Stimulated activated naive B cell treated with anti-CD40 and anti-IgM and Interleukin-4, amounts not matched to agents 10 μg/mL and 1 μg/mL and 100 μg/mL, for 72 hours (primary cell): ENCODE results near the gene PIGA.
A peak's percentile ranks its signal among the peaks of the same experiment; 100 is the strongest.

Source experiments
- ATAC-seq, 2 donors: fragments of 150-1000 bp; cut with Tn5 transposase; replicated peaks; 2 replicates each; pipeline ENCODE4 v1.10.0; 2021; ENCODE audit warnings: moderate library complexity in 1 of 2
- DNase-seq: peaks from one replicate; pipeline ENCODE4 v3.0.0; 2021
- H3K27ac Mint-ChIP-seq: one replicate; pipeline ENCODE4 v1.8.0; 2022; ENCODE audit warnings: mild to moderate bottlenecking, mixed read lengths
- H3K27me3 Mint-ChIP-seq, 2 donors: one replicate each; pipeline ENCODE4 v1.8.0; 2022; ENCODE audit warnings: mixed read lengths in 2 of 2
- H3K36me3 Mint-ChIP-seq, 2 donors: one replicate each; pipeline ENCODE4 v1.8.0; 2022; ENCODE audit warnings: mixed read lengths in 2 of 2, mild to moderate bottlenecking in 1 of 2
- H3K4me1 Mint-ChIP-seq, 2 donors: one replicate each; pipeline ENCODE4 v1.8.0; 2022; ENCODE audit warnings: mixed read lengths in 2 of 2, mild to moderate bottlenecking in 1 of 2
- H3K4me3 Mint-ChIP-seq, 2 donors: one replicate each; pipeline ENCODE4 v1.8.0; 2022; ENCODE audit warnings: mild to moderate bottlenecking in 2 of 2, mixed read lengths in 2 of 2, moderate library complexity in 1 of 2
- H3K9me3 Mint-ChIP-seq, 2 donors: one replicate each; pipeline ENCODE4 v1.8.0; 2022; ENCODE audit warnings: mixed read lengths in 2 of 2, mild to moderate bottlenecking in 1 of 2

The PIGA gene, protein sequence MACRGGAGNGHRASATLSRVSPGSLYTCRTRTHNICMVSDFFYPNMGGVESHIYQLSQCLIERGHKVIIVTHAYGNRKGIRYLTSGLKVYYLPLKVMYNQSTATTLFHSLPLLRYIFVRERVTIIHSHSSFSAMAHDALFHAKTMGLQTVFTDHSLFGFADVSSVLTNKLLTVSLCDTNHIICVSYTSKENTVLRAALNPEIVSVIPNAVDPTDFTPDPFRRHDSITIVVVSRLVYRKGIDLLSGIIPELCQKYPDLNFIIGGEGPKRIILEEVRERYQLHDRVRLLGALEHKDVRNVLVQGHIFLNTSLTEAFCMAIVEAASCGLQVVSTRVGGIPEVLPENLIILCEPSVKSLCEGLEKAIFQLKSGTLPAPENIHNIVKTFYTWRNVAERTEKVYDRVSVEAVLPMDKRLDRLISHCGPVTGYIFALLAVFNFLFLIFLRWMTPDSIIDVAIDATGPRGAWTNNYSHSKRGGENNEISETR

DNA sequence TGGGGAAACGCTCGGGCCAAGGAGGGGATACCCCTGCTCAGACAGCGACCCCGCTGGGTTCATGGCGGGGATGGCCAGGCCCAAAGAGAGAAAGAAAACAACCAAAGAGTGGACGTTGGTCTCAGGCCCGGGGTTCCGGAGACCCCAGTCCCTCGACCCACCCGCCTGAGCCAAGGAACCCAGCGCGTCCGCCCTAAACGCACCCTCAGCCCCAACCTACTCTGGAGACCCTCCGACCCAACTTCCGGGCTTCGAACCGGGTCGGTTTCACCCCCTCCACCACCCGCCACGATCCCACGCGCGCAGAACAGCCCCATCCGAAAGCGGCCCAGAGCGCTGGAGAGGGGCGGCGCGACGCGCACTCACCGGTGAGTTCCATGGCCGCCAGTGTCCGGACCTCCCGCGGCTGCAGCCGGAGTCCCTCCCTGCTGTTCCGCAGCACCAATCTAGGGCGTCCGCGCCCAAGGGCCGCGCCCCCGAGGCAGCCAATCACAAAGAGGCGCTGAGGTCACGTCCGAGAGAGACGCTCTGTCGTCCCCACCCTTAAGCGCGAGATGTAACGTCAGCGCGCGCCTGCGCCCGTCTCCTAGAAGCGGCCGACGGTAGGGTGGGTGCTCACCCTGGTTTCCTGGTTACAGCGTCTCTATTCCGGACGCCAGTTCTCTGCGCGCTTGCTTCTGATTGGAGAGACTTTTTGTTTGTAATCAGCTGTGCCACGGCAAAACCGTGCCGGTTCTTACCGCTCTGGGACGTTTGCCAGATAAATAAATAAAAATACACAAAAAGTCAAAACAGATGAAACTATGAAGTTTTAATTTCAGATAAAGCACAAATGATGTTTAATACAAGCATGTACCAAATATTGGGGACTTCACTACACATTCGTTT is at the start of gene PIGA:
TSS of gene PIGA (minus strand) at position 389 of the 888 bp plus-strand sequence. CDS start 3,593 bp downstream, outside the sequence.
- ATAC-seq (peak; percentile 97 to 98), DNase-seq (peak; percentile 90)
- H3K9me3 Mint-ChIP-seq, result no peaks in the 10 kb centered on the region
- H3K27ac Mint-ChIP-seq, result peak within 1 kb of the TSS; percentile 98
- H3K4me1 Mint-ChIP-seq, result peaks cover 3 to 10% of the 10 kb centered on the region in 2 donors
- peaks cover 0 to 15% of the 10 kb centered on the region in 2 donors for H3K27me3 Mint-ChIP-seq
- peak within 1 kb of the TSS; percentile 95 to 97 for H3K4me3 Mint-ChIP-seq
- H3K36me3 Mint-ChIP-seq, result peaks cover 0 to 3% of the 10 kb centered on the region in 2 donors

DNA sequence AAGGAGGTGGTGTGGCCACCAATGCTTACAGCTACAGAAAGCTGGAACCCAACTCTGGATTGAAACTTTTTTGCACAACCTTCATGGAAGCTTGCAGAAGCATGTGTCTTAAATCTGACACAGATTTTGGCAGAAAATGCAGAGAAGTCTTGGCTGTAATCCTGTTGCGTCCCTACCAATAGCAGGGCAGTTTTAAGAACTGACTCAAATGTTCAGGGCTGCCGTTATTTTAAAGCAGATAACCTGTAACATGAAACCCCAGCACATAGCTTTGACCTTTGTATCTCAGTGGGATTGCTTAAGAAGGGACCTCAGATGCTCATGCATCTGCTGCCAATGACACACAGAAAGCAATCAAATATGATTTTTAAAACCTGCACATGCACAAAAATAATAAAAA is 49.0 kb upstream of the PIGA start, which contains the start of gene VEGFD:
TSS of gene VEGFD (minus strand) at position 110 of the 400 bp plus-strand sequence. CDS start 467 bp downstream, outside the sequence.
- ATAC-seq (no peak), DNase-seq (no peak)
- Mint-ChIP-seq H3K36me3 (no peaks in the 10 kb centered on the region), H3K4me3 (no peak within 1 kb of the TSS), H3K27me3 (peaks cover 0 to 27% of the 10 kb centered on the region in 2 donors), H3K27ac (no peak within 1 kb of the TSS), H3K4me1 (no peaks in the 10 kb centered on the region), H3K9me3 (no peaks in the 10 kb centered on the region)

DNA sequence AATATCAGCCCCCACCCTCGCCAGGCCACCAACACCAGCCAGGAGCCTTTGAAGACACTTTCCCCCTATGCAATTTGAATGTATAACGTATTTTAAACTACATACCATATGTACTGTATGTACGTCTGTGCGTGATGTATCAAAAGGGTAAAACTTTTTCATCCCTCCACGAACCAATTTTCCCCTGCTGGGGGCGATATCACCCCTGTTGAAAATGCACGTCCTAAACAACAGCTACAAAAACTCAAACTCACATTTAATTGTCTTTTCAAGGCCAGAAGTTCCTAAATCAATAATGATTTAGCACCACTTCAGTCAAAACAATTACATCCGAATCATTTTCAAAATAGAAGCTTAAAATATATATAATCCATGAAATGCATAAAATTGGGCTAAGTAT is 47.5 kb upstream of the PIGA start:
- H3K9me3 Mint-ChIP-seq, result no peaks in the 10 kb centered on the region
- ATAC-seq, result no peak

DNA sequence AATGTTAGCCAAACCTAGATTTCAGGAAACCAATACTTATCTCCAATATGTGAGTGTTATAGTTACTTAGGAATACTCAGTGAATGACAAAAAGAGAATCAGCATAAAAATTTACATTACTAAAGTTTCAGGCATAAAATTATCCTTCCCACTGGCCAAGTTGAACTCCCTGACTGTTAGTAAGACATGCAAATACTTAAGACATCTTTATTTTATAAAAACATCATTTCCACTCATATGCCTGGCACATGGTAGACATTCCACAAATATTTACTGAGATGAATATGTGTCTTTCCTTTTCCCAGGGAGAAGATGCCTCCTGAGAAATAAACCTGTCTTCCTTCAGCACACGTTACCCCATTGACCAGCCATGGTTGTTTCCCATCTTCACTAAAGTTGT is 41.6 kb upstream of the PIGA start:
- Mint-ChIP-seq H3K9me3 (no peaks in the 10 kb centered on the region), H3K27me3 (peaks cover 0 to 41% of the 10 kb centered on the region in 2 donors), H3K36me3 (no peaks in the 10 kb centered on the region), H3K4me1 (no peaks in the 10 kb centered on the region), H3K27ac (no peak overlapping the region), H3K4me3 (no peak overlapping the region)
- ATAC-seq (no peak), DNase-seq (no peak)

More for the DNA sequence above, 47.5 kb upstream of the PIGA start:
- H3K27ac Mint-ChIP-seq, result no peak overlapping the region
- no peaks in the 10 kb centered on the region for H3K36me3 Mint-ChIP-seq
- DNase-seq, result no peak
- no peak overlapping the region for H3K4me3 Mint-ChIP-seq
- H3K4me1 Mint-ChIP-seq, result no peaks in the 10 kb centered on the region
- H3K27me3 Mint-ChIP-seq, result peaks cover 0 to 33% of the 10 kb centered on the region in 2 donors

DNA sequence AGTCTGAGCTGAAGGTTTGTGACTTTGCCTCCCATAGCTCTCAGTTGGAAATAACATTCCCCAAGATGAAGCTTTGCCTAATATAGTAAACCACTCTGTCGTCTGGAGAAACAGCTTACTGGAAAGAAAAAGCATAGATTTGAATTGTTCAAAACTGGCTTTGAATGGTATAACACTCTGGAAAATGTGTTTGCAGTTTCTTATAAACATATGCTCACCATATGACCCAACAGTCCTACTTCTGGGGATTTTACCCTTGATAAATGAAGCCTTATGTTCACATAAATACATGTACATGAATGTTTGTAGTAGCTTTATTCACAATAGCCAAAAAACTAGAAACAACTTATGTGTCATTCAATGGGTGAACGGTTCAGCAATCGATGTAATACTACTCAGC is 38.7 kb upstream of the PIGA start:
- Mint-ChIP-seq H3K27ac (no peak overlapping the region), H3K36me3 (no peaks in the 10 kb centered on the region), H3K4me1 (no peaks in the 10 kb centered on the region), H3K4me3 (no peak overlapping the region), H3K27me3 (peaks cover 5 to 33% of the 10 kb centered on the region in 2 donors), H3K9me3 (no peaks in the 10 kb centered on the region)
- ATAC-seq, result no peak
- no peak for DNase-seq

DNA sequence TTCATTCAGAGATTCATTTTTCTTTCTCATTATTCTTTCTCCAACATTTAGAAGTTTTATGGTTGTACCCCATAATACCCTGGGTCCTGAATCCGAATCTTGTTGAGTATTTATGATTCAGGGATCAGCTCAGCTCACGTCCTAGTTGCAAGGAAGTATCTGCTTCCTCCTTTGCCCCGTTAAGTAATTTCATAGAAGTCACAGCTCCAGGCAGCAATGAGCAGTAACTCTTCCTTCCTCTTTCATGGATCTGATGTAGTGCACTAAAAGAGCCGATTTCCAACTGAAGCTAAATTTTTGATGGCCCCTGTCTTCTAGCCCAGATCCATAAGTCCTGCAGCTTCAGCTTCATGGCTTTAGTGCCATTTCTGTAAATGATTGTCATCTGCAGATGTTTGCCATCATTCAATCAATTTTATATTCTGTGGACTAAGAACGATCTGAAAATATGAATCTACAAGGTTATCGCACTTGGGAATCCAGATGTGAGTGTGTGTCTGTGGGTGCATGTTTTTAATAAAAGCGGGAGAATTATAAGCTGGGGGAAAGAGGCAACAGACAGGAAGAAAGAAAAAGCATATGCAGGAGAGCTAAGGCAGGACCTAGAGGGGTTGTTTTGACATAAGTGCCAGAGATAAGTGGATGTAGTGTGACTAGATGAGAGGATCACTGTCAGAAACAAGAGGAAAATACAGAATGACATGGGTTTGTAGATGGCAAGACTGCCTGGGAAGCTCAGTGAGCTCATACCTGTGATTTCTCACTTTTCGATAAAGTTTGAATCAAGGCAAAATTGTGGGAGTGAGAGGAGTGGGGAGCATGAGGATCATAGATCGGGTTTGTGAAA is 31.4 kb upstream of the PIGA start:
- no peaks in the 10 kb centered on the region for H3K4me1 Mint-ChIP-seq
- DNase-seq (no peak), ATAC-seq (no peak)
- no peak overlapping the region for H3K4me3 Mint-ChIP-seq
- H3K9me3 Mint-ChIP-seq, result no peaks in the 10 kb centered on the region
- H3K36me3 Mint-ChIP-seq, result no peaks in the 10 kb centered on the region
- H3K27me3 Mint-ChIP-seq, result peaks cover 21 to 31% of the 10 kb centered on the region in 2 donors
- H3K27ac Mint-ChIP-seq, result no peak overlapping the region

DNA sequence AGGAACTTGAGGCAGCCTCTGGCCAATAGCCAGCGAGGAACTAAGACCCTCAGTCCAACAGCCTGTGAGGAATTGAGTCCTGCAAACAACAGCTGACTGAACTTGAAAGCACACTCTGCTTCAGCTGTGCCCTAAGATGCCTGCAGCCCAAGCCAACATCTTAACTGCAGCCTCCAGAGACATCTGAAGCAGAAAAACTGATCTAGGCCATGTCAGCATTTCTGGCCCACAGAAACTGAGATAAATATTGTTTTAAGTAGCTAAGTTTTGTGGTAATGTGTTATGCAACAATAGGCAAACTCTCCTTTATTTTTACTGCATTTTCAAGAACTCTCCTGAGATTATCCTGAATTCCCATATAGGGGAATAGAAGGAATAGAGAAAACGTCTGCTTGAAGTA is 24.4 kb upstream of the PIGA start:
- Mint-ChIP-seq H3K4me3 (no peak overlapping the region), H3K36me3 (no peaks in the 10 kb centered on the region), H3K9me3 (no peaks in the 10 kb centered on the region), H3K27ac (no peak overlapping the region), H3K4me1 (no peaks in the 10 kb centered on the region), H3K27me3 (peaks cover 0 to 14% of the 10 kb centered on the region in 2 donors)
- DNase-seq, result no peak
- ATAC-seq, result no peak

DNA sequence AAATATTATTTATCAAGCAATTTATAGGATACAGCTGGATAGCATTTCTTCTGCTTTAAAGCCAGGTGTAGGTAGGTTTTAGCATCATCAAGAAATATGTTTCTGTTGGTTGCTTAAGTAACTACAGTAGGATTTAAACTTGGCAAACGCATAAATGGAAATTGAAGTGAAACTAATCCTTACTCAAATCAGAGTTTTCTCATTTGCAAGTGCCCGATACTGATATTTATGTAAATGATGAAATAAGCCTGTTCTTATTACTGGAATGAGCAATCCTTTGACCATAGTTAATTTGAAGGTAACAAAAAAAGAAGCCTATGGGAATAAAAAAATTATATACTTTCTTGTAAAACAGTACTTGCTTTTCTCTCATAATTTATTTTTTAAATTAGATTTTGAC is 23.2 kb upstream of the PIGA start:
- H3K9me3 Mint-ChIP-seq, result no peaks in the 10 kb centered on the region
- H3K27me3 Mint-ChIP-seq, result peaks cover 0 to 10% of the 10 kb centered on the region in 2 donors
- no peaks in the 10 kb centered on the region for H3K36me3 Mint-ChIP-seq
- H3K27ac Mint-ChIP-seq, result no peak overlapping the region
- H3K4me1 Mint-ChIP-seq, result no peaks in the 10 kb centered on the region
- DNase-seq (no peak), ATAC-seq (peak in 1 of 2 donors; percentile 31)
- no peak overlapping the region for H3K4me3 Mint-ChIP-seq

DNA sequence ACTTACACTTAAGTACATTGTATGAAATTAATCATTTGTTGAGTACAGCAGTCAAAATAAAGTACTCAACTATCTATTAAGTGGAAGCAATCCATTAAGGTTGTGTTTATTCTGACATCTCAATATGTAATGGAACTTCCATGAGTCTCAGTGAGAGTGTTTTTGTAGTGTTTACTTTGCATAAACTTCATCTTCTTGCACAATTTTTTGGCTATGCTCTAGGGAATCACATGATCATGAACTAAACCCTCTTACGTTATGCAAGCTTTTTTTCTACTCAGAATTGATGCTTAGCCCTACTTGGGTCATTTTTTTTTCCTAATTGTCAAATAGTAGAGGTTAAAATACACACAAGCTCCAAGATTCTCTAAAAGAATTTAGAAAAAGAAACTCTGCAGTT is 21.1 kb upstream of the PIGA start:
- H3K36me3 Mint-ChIP-seq, result no peaks in the 10 kb centered on the region
- no peaks in the 10 kb centered on the region for H3K4me1 Mint-ChIP-seq
- no peaks in the 10 kb centered on the region for H3K9me3 Mint-ChIP-seq
- DNase-seq (no peak), ATAC-seq (no peak)
- H3K4me3 Mint-ChIP-seq, result no peak overlapping the region
- H3K27ac Mint-ChIP-seq, result no peak overlapping the region
- H3K27me3 Mint-ChIP-seq, result peaks cover 0 to 10% of the 10 kb centered on the region in 2 donors

DNA sequence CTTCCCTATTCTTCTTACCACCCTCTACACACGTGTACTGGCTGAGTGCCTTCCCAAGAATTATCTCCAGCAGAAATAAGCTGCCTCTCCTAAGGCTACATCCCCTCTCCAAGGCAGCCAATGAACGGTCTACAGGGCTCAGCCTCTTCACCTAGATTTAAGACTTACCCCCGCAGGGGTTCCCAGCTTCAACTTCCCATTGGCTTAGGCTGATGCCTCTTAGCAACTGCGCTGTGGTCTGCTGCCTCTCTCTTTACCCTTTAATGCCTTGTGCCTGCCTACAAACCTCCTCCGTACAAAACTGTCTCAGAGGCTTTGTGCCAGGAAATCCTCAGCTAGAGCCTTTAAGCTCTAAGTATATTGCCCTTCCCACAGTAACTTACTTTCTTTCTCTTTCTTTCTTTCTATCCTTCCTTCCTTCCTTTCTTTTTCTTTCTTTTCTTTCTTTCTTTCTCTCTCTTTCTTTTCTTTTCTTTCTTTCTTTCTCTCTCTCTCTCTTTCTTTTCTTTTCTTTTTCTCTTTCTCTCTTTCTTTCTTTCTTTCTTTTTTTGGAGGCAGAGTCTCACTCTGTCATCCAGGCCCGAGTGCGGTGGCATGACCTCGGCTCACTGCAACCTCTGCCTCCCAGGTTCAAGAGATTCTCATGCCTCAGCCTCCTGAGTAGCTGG is 15.1 kb upstream of the PIGA start:
- Mint-ChIP-seq H3K4me1 (peaks cover 1 to 9% of the 10 kb centered on the region in 2 donors), H3K9me3 (no peaks in the 10 kb centered on the region), H3K36me3 (no peaks in the 10 kb centered on the region), H3K27me3 (peaks cover 8 to 19% of the 10 kb centered on the region in 2 donors), H3K4me3 (no peak overlapping the region), H3K27ac (no peak overlapping the region)
- ATAC-seq (peak in 1 of 2 donors; percentile 38), DNase-seq (no peak)

DNA sequence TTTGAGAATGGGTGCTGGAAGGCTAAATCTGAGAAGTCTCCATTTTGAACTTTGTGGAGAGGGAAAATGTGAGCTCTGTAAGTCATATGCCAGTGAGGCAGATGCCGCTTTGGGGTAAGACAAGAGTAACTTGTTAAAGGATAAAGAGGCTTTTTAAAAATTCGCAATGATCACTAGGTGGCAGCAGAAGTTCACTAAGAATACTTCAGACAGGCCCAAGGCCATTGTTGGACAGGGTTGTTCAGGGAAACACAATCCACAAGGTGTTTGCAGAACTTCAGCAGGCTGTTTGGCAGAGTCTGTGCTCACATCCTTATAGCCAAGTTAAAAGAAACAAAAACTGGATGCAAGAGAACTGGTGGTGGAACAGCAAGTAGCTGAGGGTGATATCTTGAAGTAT is 13.7 kb upstream of the PIGA start:
- ATAC-seq (peak; percentile 63 to 78), DNase-seq (no peak)
- no peak overlapping the region for H3K27ac Mint-ChIP-seq
- H3K4me3 Mint-ChIP-seq, result no peak overlapping the region
- peaks cover 1 to 9% of the 10 kb centered on the region in 2 donors for H3K4me1 Mint-ChIP-seq
- peaks cover 8 to 21% of the 10 kb centered on the region in 2 donors for H3K27me3 Mint-ChIP-seq
- no peaks in the 10 kb centered on the region for H3K36me3 Mint-ChIP-seq
- no peaks in the 10 kb centered on the region for H3K9me3 Mint-ChIP-seq

DNA sequence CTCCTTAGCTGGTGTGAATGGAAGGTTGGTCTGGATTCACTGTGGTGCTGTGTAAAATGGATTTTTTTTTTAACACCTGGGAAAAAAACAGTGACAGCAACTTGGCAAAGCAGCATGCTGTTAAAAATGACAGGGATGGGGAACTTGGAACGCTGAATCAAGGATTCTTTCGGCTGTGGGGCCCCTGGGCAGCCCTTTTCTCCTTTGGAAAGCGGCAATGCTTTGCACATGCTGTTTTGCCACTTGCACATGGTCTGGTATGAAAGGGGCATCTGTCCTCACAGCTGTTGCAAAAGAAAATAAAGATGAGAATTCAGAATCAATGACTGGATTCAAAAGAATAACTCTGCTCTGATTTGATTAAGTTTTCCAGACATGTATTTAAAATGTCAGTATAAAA is 10.7 kb upstream of the PIGA start:
- no peaks in the 10 kb centered on the region for H3K36me3 Mint-ChIP-seq
- ATAC-seq, result no peak
- peaks cover 1 to 9% of the 10 kb centered on the region in 2 donors for H3K4me1 Mint-ChIP-seq
- H3K27me3 Mint-ChIP-seq, result peaks cover 12 to 32% of the 10 kb centered on the region in 2 donors
- no peak overlapping the region for H3K27ac Mint-ChIP-seq
- no peak overlapping the region for H3K4me3 Mint-ChIP-seq
- H3K9me3 Mint-ChIP-seq, result no peaks in the 10 kb centered on the region
- DNase-seq, result no peak

DNA sequence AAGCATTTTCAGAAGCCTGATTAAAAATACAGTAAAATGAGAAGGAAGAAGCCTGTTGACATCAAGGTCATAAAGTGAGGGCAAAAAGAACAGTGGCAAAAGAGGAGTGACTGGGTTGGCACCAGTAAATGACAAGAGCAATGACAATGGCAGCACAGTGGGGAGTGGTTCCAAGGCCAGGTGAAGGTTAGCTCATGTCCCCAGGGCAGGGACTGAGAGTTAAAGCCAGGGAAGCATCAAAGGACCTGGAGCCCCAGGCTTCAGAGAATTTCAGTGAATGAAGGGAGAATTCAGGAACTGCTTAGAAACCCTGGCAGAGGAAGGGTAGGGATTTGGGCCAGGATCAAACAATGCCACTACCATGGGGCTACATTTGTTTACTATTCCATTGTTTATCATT is 8.8 kb upstream of the PIGA start:
- no peak overlapping the region for H3K4me3 Mint-ChIP-seq
- H3K36me3 Mint-ChIP-seq, result no peaks in the 10 kb centered on the region
- H3K27me3 Mint-ChIP-seq, result peaks cover 16 to 34% of the 10 kb centered on the region in 2 donors
- no peak overlapping the region for H3K27ac Mint-ChIP-seq
- H3K4me1 Mint-ChIP-seq, result no peaks in the 10 kb centered on the region
- no peak for DNase-seq
- ATAC-seq, result no peak
- H3K9me3 Mint-ChIP-seq, result no peaks in the 10 kb centered on the region
